ENCODE measurements around the gene CDH9.

The CDH9 gene

DNA sequence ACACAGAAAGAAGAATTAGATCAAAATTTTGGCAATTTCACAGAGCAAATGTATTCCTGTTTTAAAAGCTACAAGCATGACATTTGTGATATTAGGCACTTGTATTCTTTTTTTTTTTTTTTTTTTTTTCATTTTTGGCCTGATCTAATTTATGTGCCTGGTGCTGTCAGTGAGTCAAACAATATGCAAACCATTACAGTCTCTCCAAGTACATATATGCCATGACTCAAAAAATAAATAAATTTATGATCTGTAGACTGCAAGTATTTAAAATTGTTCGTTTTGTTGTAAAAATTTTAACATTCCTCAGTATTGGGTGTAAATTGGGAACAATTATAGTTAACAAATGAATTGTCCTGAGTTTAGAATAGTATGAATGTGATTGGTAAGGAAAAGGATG lies 51.4 kb downstream of the CDH9 start:
- no peaks in the 10 kb centered on the region for H3K27me3 ChIP-seq (ENCODE audit: insufficient read depth, low read length)
- peaks cover under 1% of the 10 kb centered on the region for H3K9me3 ChIP-seq (ENCODE audit: insufficient read depth, low read depth, low read length)
- no peak for DNase-seq
- H2AFZ ChIP-seq (ENCODE audit: insufficient read depth, low read length, poor library complexity): no peak overlapping the region
- H3K36me3 ChIP-seq (ENCODE audit: control insufficient read depth in 1 of 2, insufficient read depth in 2 of 2, low read length in 2 of 2): no peaks in the 10 kb centered on the region
- H3K79me2 ChIP-seq (ENCODE audit: control insufficient read depth, insufficient read depth, low read length, poor library complexity): no peaks in the 10 kb centered on the region
- H4K12ac ChIP-seq (ENCODE audit: low read depth, low read length): no peak overlapping the region
- WGBS (ENCODE audit: extremely low coverage, insufficient coverage, insufficient read length): no CpG with 5 or more reads among the region's 1 CpG
- H3K14ac ChIP-seq (ENCODE audit: low read length): no peak overlapping the region
- H3K23ac ChIP-seq (ENCODE audit: low read length): no peak overlapping the region
- H2BK5ac ChIP-seq (ENCODE audit: low read depth, low read length, poor library complexity): no peak overlapping the region
- H3K4me2 ChIP-seq (ENCODE audit: low read length): no peak overlapping the region
- no peaks in the 10 kb centered on the region for H3K4me1 ChIP-seq (ENCODE audit: control insufficient read depth in 1 of 2, insufficient read depth in 2 of 2, low read length in 2 of 2)
- no peak overlapping the region for H3K18ac ChIP-seq (ENCODE audit: low read length)
- no peak overlapping the region for H3K4ac ChIP-seq (ENCODE audit: low read depth, low read length)
- no peak overlapping the region for H3K4me3 ChIP-seq (ENCODE audit: low read depth, low read length)
- no peak overlapping the region for H4K8ac ChIP-seq (ENCODE audit: low read depth, low read length)
- H4K91ac ChIP-seq (ENCODE audit: low read depth, low read length): no peak overlapping the region
- H2BK120ac ChIP-seq (ENCODE audit: insufficient read depth, low read length, poor library complexity): no peak overlapping the region
- H3K9ac ChIP-seq (ENCODE audit: low read length): no peak overlapping the region
- no peak overlapping the region for H2BK12ac ChIP-seq (ENCODE audit: low read length)
- H3K27ac ChIP-seq (ENCODE audit: low read depth, low read length): no peak overlapping the region
- H2AK5ac ChIP-seq (ENCODE audit: low read length): no peak overlapping the region
- H3K79me1 ChIP-seq (ENCODE audit: low read length): no peaks in the 10 kb centered on the region

DNA sequence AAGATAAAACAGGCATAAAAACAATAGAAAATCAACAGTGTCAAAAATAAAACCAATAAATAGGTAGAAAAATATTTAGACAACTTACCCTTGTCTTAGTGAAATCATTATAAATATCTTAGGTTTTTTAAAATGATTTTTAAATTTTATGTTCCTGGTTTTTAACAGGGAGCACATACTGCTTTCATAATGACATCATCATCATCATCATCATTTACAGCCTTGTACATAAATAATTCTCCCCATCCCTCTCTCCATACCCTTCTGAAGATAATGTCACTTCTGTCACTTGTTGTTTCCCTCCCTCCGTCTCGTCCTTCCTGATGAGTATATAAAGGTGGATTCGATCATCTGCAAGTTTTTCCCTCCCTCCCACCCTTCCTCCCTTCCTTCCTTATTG lies 56.6 kb downstream of the CDH9 start:
- Histone ChIP-seq H3K18ac (ENCODE audit: low read length) (no peak overlapping the region), H3K14ac (ENCODE audit: low read length) (no peak overlapping the region), H2AK5ac (ENCODE audit: low read length) (no peak overlapping the region), H3K4me2 (ENCODE audit: low read length) (no peak overlapping the region), H3K27ac (ENCODE audit: low read depth, low read length) (no peak overlapping the region), H3K23ac (ENCODE audit: low read length) (no peak overlapping the region), H4K91ac (ENCODE audit: low read depth, low read length) (no peak overlapping the region), H3K27me3 (ENCODE audit: insufficient read depth, low read length) (no peaks in the 10 kb centered on the region), H3K4me3 (ENCODE audit: low read depth, low read length) (no peak overlapping the region), H2BK120ac (ENCODE audit: insufficient read depth, low read length, poor library complexity) (no peak overlapping the region), H3K4me1 (ENCODE audit: control insufficient read depth in 1 of 2, insufficient read depth in 2 of 2, low read length in 2 of 2) (no peaks in the 10 kb centered on the region), H3K36me3 (ENCODE audit: control insufficient read depth in 1 of 2, insufficient read depth in 2 of 2, low read length in 2 of 2) (no peaks in the 10 kb centered on the region), H2BK5ac (ENCODE audit: low read depth, low read length, poor library complexity) (no peak overlapping the region), H3K79me2 (ENCODE audit: control insufficient read depth, insufficient read depth, low read length, poor library complexity) (no peaks in the 10 kb centered on the region), H3K4ac (ENCODE audit: low read depth, low read length) (no peak overlapping the region), H2BK12ac (ENCODE audit: low read length) (no peak overlapping the region), H4K12ac (ENCODE audit: low read depth, low read length) (no peak overlapping the region), H2AFZ (ENCODE audit: insufficient read depth, low read length, poor library complexity) (no peak overlapping the region), H4K8ac (ENCODE audit: low read depth, low read length) (no peak overlapping the region), H3K9me3 (ENCODE audit: insufficient read depth, low read depth, low read length) (no peaks in the 10 kb centered on the region), H3K79me1 (ENCODE audit: low read length) (no peaks in the 10 kb centered on the region), H3K9ac (ENCODE audit: low read length) (no peak overlapping the region)
- no CpG with 5 or more reads among the region's 3 CpGs for WGBS (ENCODE audit: extremely low coverage, insufficient coverage, insufficient read length)
- DNase-seq: no peak

GRCh38 chr5:26959290-26959689 lies 79.1 kb downstream of the CDH9 start:
- no peaks in the 10 kb centered on the region for H3K36me3 ChIP-seq (ENCODE audit: control insufficient read depth in 1 of 2, insufficient read depth in 2 of 2, low read length in 2 of 2)
- no peaks in the 10 kb centered on the region for H3K79me1 ChIP-seq (ENCODE audit: low read length)
- no peak overlapping the region for H2BK5ac ChIP-seq (ENCODE audit: low read depth, low read length, poor library complexity)
- H4K8ac ChIP-seq (ENCODE audit: low read depth, low read length): no peak overlapping the region
- H3K4me2 ChIP-seq (ENCODE audit: low read length): no peak overlapping the region
- no CpG with 5 or more reads among the region's 1 CpG for WGBS (ENCODE audit: extremely low coverage, insufficient coverage, insufficient read length)
- no peaks in the 10 kb centered on the region for H3K4me1 ChIP-seq (ENCODE audit: control insufficient read depth in 1 of 2, insufficient read depth in 2 of 2, low read length in 2 of 2)
- H3K18ac ChIP-seq (ENCODE audit: low read length): no peak overlapping the region
- H2AK5ac ChIP-seq (ENCODE audit: low read length): no peak overlapping the region
- H2AFZ ChIP-seq (ENCODE audit: insufficient read depth, low read length, poor library complexity): no peak overlapping the region
- H3K4me3 ChIP-seq (ENCODE audit: low read depth, low read length): no peak overlapping the region
- H3K14ac ChIP-seq (ENCODE audit: low read length): no peak overlapping the region
- H3K9me3 ChIP-seq (ENCODE audit: insufficient read depth, low read depth, low read length): no peaks in the 10 kb centered on the region
- H3K27me3 ChIP-seq (ENCODE audit: insufficient read depth, low read length): no peaks in the 10 kb centered on the region
- no peak overlapping the region for H3K9ac ChIP-seq (ENCODE audit: low read length)
- no peak overlapping the region for H4K12ac ChIP-seq (ENCODE audit: low read depth, low read length)
- no peak overlapping the region for H2BK120ac ChIP-seq (ENCODE audit: insufficient read depth, low read length, poor library complexity)
- no peak overlapping the region for H3K4ac ChIP-seq (ENCODE audit: low read depth, low read length)
- no peak for DNase-seq
- H2BK12ac ChIP-seq (ENCODE audit: low read length): no peak overlapping the region
- H3K23ac ChIP-seq (ENCODE audit: low read length): no peak overlapping the region
- no peaks in the 10 kb centered on the region for H3K79me2 ChIP-seq (ENCODE audit: control insufficient read depth, insufficient read depth, low read length, poor library complexity)
- H3K27ac ChIP-seq (ENCODE audit: low read depth, low read length): no peak overlapping the region
- H4K91ac ChIP-seq (ENCODE audit: low read depth, low read length): no peak overlapping the region

DNA sequence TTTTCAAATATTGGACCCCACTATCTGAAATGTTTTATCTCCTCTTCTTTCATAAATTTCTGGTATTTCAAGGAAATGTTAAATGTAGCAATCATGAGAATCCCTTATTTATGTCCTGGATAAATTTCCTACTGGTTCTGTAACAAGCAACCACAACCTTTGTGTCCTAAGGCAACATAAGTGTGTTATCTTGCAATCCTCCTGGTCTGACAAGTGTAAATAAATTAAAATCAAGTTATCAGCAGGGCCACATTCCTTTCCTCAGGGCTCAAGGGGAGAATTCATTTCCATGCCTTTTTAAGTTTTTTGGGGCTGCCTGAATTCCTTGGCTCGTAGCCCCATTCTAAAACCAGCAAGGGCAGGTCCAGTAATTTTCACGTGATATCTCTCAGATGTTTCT lies 83.2 kb downstream of the CDH9 start:
- H4K91ac ChIP-seq (ENCODE audit: low read depth, low read length): no peak overlapping the region
- no peaks in the 10 kb centered on the region for H3K79me2 ChIP-seq (ENCODE audit: control insufficient read depth, insufficient read depth, low read length, poor library complexity)
- H3K27me3 ChIP-seq (ENCODE audit: insufficient read depth, low read length): no peaks in the 10 kb centered on the region
- no peak overlapping the region for H3K18ac ChIP-seq (ENCODE audit: low read length)
- H3K23ac ChIP-seq (ENCODE audit: low read length): no peak overlapping the region
- no peak overlapping the region for H4K8ac ChIP-seq (ENCODE audit: low read depth, low read length)
- H3K14ac ChIP-seq (ENCODE audit: low read length): no peak overlapping the region
- no peak for DNase-seq
- H3K4ac ChIP-seq (ENCODE audit: low read depth, low read length): no peak overlapping the region
- H3K79me1 ChIP-seq (ENCODE audit: low read length): no peaks in the 10 kb centered on the region
- no peak overlapping the region for H3K4me3 ChIP-seq (ENCODE audit: low read depth, low read length)
- no peak overlapping the region for H2AFZ ChIP-seq (ENCODE audit: insufficient read depth, low read length, poor library complexity)
- H3K9me3 ChIP-seq (ENCODE audit: insufficient read depth, low read depth, low read length): no peaks in the 10 kb centered on the region
- no peak overlapping the region for H2BK12ac ChIP-seq (ENCODE audit: low read length)
- no peak overlapping the region for H2BK5ac ChIP-seq (ENCODE audit: low read depth, low read length, poor library complexity)
- no peak overlapping the region for H4K12ac ChIP-seq (ENCODE audit: low read depth, low read length)
- WGBS (ENCODE audit: extremely low coverage, insufficient coverage, insufficient read length): no CpG with 5 or more reads among the region's 2 CpGs
- no peak overlapping the region for H2AK5ac ChIP-seq (ENCODE audit: low read length)
- no peak overlapping the region for H3K4me2 ChIP-seq (ENCODE audit: low read length)
- H3K36me3 ChIP-seq (ENCODE audit: control insufficient read depth in 1 of 2, insufficient read depth in 2 of 2, low read length in 2 of 2): no peaks in the 10 kb centered on the region
- H3K9ac ChIP-seq (ENCODE audit: low read length): no peak overlapping the region
- H3K4me1 ChIP-seq (ENCODE audit: control insufficient read depth in 1 of 2, insufficient read depth in 2 of 2, low read length in 2 of 2): no peaks in the 10 kb centered on the region
- H3K27ac ChIP-seq (ENCODE audit: low read depth, low read length): no peak overlapping the region
- no peak overlapping the region for H2BK120ac ChIP-seq (ENCODE audit: insufficient read depth, low read length, poor library complexity)

All from trophoblast cell (in vitro differentiated cells and primary cell).